HL-60 (cell line): ENCODE measurements around the gene FAM89A.

Experiments used
- POLR2AphosphoS5 ChIP-seq: IDR thresholded peaks from 2 replicates; pipeline ENCODE4 v1.6.1; 2012; ENCODE audit warnings: low read depth
- SPI1 ChIP-seq: IDR thresholded peaks from 2 replicates; pipeline ENCODE4 v1.6.1; 2012; ENCODE audit warnings: low read depth, mild to moderate bottlenecking, borderline replicate concordance
- TF ChIP-seq, protein P1 (sequence below): IDR thresholded peaks from one replicate; pipeline ENCODE4 v1.5.1; 2011; ENCODE audit warnings: low read length, control low read depth, inconsistent platforms; ENCODE audit not compliant: insufficient read depth

DNA sequence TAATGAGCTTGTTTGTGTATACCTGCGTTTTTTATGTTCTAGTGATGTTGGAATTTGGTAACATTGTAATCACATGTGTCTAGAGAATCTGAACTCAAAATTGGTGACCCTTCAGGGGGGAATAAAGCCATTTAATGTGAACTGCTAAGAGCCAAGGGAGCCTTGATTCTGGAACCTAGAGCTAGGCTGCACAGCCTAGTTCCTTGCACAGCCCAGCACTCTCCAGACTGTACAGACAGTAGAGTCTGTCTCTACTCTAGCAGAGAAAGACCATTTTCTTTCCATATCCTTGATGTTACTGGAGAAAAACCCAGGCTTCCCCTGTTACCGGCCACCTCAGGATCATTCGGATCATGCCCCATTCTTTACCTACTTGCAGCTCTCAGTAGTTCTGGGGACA, 52.6 kb downstream of the FAM89A start:
- TF ChIP-seq, protein P1, sequence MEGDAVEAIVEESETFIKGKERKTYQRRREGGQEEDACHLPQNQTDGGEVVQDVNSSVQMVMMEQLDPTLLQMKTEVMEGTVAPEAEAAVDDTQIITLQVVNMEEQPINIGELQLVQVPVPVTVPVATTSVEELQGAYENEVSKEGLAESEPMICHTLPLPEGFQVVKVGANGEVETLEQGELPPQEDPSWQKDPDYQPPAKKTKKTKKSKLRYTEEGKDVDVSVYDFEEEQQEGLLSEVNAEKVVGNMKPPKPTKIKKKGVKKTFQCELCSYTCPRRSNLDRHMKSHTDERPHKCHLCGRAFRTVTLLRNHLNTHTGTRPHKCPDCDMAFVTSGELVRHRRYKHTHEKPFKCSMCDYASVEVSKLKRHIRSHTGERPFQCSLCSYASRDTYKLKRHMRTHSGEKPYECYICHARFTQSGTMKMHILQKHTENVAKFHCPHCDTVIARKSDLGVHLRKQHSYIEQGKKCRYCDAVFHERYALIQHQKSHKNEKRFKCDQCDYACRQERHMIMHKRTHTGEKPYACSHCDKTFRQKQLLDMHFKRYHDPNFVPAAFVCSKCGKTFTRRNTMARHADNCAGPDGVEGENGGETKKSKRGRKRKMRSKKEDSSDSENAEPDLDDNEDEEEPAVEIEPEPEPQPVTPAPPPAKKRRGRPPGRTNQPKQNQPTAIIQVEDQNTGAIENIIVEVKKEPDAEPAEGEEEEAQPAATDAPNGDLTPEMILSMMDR = no peak
- TF ChIP-seq SPI1 (no peak), POLR2AphosphoS5 (no peak)
